ENCODE measurements around the gene ANKRD42.

GRCh38 chr11:83221694-83222093 is 28.2 kb downstream of the ANKRD42 start:
- TF ChIP-seq CTCF (conservative IDR thresholded peaks at IDR 0.05; ENCODE audit: low read length) = no peak
- no peak for TF ChIP-seq EZH2phosphoT487 (IDR thresholded peaks at IDR 0.05; ENCODE audit: borderline replicate concordance)
